T-helper 2 cell (primary cell): ENCODE results near the gene ENTPD6.

Experiments
- DNase-seq, 5 experiments: peaks; one replicate each; pipeline versions ENCODE4 v3.0.0 to v3.0.0-alpha.2; 2012 to 2022

The ENTPD6 gene

GRCh38 chr20:25244976-25245375 is 49.5 kb downstream of the ENTPD6 start:
- no peak for DNase-seq

- no peak for DNase-seq
Observed at GRCh38 chr20:25245461-25245860, 49.9 kb downstream of the ENTPD6 start.

GRCh38 chr20:25246182-25246999 is 50.9 kb downstream of the ENTPD6 start:
- DNase-seq, result no peak

GRCh38 chr20:25247000-25247517 is 51.5 kb downstream of the ENTPD6 start:
- DNase-seq, result no peak

- DNase-seq, result peak in 2 of 5 experiments; percentile 12 to 32
Observed at GRCh38 chr20:25247518-25247955, 52.0 kb downstream of the ENTPD6 start.

- DNase-seq, result peak; percentile 58 to 82 (median 65)
Observed at GRCh38 chr20:25247956-25248785, 52.7 kb downstream of the ENTPD6 start, which contains the start of gene PYGB. Gene PYGB (plus strand): TSS chr20:25248085. CDS start chr20:25248179, 94 bp downstream.

- peak in 1 of 5 experiments; percentile 8 for DNase-seq
Observed at GRCh38 chr20:25248786-25249172, 53.3 kb downstream of the ENTPD6 start.

- no peak for DNase-seq
Observed at GRCh38 chr20:25249198-25249931, 53.9 kb downstream of the ENTPD6 start.

GRCh38 chr20:25250508-25250907 is 55.0 kb downstream of the ENTPD6 start:
- DNase-seq, result no peak

GRCh38 chr20:25251019-25251418 is 55.5 kb downstream of the ENTPD6 start:
- DNase-seq, result no peak

- no peak for DNase-seq
Observed at GRCh38 chr20:25251558-25251957, 56.0 kb downstream of the ENTPD6 start.

- no peak for DNase-seq
Observed at GRCh38 chr20:25252230-25252651, 56.7 kb downstream of the ENTPD6 start.

- DNase-seq, result no peak
Observed at GRCh38 chr20:25252686-25253421, 57.3 kb downstream of the ENTPD6 start.

GRCh38 chr20:25253606-25254275 is 58.2 kb downstream of the ENTPD6 start:
- DNase-seq, result no peak

GRCh38 chr20:25254571-25254970 is 59.1 kb downstream of the ENTPD6 start:
- DNase-seq, result no peak

- DNase-seq, result no peak
Observed at GRCh38 chr20:25254986-25255680, 59.6 kb downstream of the ENTPD6 start.

GRCh38 chr20:25256226-25256859 is 60.8 kb downstream of the ENTPD6 start:
- no peak for DNase-seq

GRCh38 chr20:25257130-25257529 is 61.6 kb downstream of the ENTPD6 start:
- no peak for DNase-seq

- no peak for DNase-seq
Observed at GRCh38 chr20:25257756-25258475, 62.4 kb downstream of the ENTPD6 start.

GRCh38 chr20:25258476-25258805 is 62.9 kb downstream of the ENTPD6 start:
- DNase-seq, result no peak
